Measurements from ENCODE around the gene UVSSA. TPM values are rescaled to one million over a fixed set of nuclear protein-coding genes. Genes with fewer than 3 reads are reported as not detected.
"Not testable (repeated sequence)": the region's sequence is repeated elsewhere in the genome, so short reads cannot be mapped to it uniquely, and the experiment has no call there.

The UVSSA gene
- total RNA-seq, 2 experiments from 2014 or later, result 16.7 to 17.0 TPM

DNA sequence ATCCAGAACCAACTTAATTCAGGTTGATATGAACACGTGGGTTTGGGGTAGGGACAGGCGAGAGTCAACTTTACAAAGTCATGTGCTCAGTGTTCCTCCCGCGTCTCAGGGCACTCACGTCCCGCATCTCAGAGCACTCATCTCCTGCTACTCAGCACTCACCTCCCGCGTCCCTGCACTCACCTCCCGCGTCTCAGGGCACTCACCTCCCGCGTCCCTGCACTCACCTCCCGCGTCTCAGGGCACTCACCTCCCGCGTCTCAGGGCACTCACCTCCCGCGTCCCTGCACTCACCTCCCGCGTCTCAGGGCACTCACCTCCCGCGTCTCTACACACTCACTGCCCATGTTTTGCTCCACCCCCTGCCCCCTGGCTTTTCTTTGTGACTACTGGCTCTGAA, 25.6 kb downstream of the UVSSA start:
- H3K36me3 Mint-ChIP-seq (ENCODE audit: low read depth); H3K9me3 Mint-ChIP-seq (ENCODE audit: insufficient read depth); H3K4me1 Mint-ChIP-seq (ENCODE audit: low read depth); CTCF ChIA-PET; ATAC-seq; H3K27me3 Mint-ChIP-seq (ENCODE audit: low read depth); DNase-seq; H3K27ac Mint-ChIP-seq; H3K4me3 Mint-ChIP-seq; POLR2A ChIA-PET: not testable (repeated sequence)

DNA sequence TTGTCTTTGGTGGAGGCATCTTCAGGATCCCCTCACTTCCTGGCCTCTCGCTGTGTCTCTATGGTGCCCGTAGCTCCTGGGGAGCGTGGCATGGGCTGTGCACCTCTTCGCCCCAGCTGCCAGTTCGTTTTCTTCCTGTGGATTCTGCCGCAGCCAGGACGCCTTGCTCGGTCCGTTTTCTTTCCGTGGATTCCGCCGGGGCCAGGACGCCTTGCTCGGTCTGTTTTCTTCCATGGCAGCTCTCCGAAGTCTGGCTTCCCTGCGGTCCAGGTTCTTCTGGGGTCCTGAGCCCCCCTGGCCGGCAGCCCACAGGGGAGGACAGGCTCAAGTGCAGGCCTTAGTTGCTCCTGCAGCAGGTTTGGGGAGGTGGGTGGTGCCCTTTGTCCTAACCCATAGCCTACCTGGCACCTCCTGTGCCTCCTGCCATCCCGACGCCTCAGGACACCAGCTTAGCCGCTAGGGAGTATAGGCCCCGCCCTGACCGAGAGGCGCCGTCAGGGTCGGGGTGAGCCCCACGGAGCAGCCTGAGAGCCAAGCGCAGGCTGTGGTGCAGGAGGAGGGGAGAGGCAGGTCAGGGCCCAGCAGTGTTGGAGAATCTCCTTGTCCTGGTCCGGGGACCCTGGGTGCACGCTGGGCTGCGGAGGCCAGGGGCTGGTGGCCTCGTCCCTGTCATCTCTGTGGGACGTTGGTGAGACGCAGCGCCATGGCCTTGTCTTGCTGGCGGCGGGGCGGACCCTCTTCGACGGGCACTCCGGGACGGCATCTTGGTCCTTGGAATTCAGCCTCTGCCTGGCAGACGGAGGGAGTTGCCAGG, 27.1 kb downstream of the UVSSA start:
- CTCF ChIA-PET, result no interaction called here
- Mint-ChIP-seq H3K27me3 (ENCODE audit: low read depth) (no peaks in the 10 kb centered on the region), H3K9me3 (ENCODE audit: insufficient read depth) (no peaks in the 10 kb centered on the region), H3K4me3 (no peak overlapping the region), H3K4me1 (ENCODE audit: low read depth) (no peaks in the 10 kb centered on the region), H3K27ac (no peak overlapping the region), H3K36me3 (ENCODE audit: low read depth) (no peaks in the 10 kb centered on the region)
- ATAC-seq, result no peak
- no peak for DNase-seq
- POLR2A ChIA-PET, result no interaction called here

DNA sequence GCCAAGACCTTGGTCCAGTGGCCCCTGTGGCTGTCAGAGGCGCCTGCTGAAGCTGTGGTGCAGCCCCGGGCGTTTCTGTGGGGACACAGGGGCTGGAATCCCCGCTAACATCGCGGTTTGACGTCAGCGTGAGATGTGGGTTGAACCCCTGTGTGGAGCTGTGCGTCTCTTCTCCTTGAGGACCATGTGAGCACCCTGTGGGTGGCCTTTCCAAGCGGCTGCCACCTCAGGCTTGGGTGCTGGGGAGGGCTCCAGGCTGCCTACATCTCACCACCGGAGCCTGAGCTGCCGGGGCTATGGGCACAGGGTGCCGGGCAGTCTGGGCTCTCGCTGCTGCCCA, 27.7 kb downstream of the UVSSA start:
- CTCF ChIA-PET, result no interaction called here

DNA sequence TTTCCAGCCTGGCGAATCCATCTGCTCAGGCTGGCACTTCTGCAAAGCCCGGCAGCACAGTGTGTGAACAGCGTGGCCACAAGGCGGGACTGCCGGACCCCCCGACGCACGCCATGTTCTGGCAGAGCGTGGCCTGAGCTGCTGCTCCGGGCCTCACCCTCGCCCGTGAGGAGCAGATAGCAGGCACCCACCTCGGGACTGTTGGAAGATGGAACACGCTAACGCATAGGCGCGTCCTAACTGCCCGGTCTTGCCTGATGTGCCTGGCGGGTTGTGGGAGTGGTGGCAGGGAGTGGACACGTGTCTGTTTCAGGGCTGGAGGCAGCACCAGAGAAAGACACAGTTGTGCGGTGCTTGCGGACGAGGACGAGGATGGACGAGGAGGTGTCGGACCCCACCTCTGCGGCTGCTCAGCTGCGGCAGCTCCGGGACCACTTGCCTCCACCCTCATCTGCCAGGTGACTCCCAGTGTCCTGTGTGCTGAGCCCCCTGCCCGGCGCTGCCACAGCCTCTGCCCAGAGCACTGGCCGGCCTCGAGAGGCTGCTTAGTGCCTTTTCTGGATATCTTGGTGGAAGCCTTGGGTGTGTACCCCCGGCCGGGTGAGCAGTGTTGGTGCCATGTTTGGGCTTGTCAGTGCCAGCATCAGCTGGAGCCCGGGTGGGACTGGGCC, 28.2 kb downstream of the UVSSA start:
- Mint-ChIP-seq H3K27ac (no peak overlapping the region), H3K4me1 (ENCODE audit: low read depth) (no peaks in the 10 kb centered on the region), H3K4me3 (no peak overlapping the region), H3K9me3 (ENCODE audit: insufficient read depth) (no peaks in the 10 kb centered on the region), H3K36me3 (ENCODE audit: low read depth) (no peaks in the 10 kb centered on the region), H3K27me3 (ENCODE audit: low read depth) (no peaks in the 10 kb centered on the region)
- POLR2A ChIA-PET, result interaction anchor here (0.6 kb wide), 1 partner anchor 18 kb away, joined by 3 read pairs; no protein-coding TSS in a partner anchor
- DNase-seq (no peak), ATAC-seq (no peak)
- CTCF ChIA-PET, result no interaction called here

More for the DNA sequence above, 27.7 kb downstream of the UVSSA start:
- H3K36me3 Mint-ChIP-seq (ENCODE audit: low read depth), result no peaks in the 10 kb centered on the region
- H3K4me1 Mint-ChIP-seq (ENCODE audit: low read depth), result no peaks in the 10 kb centered on the region
- no peak for DNase-seq
- POLR2A ChIA-PET, result no interaction called here
- ATAC-seq, result no peak
- no peak overlapping the region for H3K27ac Mint-ChIP-seq
- no peaks in the 10 kb centered on the region for H3K27me3 Mint-ChIP-seq (ENCODE audit: low read depth)
- no peak overlapping the region for H3K4me3 Mint-ChIP-seq
- H3K9me3 Mint-ChIP-seq (ENCODE audit: insufficient read depth), result no peaks in the 10 kb centered on the region

DNA sequence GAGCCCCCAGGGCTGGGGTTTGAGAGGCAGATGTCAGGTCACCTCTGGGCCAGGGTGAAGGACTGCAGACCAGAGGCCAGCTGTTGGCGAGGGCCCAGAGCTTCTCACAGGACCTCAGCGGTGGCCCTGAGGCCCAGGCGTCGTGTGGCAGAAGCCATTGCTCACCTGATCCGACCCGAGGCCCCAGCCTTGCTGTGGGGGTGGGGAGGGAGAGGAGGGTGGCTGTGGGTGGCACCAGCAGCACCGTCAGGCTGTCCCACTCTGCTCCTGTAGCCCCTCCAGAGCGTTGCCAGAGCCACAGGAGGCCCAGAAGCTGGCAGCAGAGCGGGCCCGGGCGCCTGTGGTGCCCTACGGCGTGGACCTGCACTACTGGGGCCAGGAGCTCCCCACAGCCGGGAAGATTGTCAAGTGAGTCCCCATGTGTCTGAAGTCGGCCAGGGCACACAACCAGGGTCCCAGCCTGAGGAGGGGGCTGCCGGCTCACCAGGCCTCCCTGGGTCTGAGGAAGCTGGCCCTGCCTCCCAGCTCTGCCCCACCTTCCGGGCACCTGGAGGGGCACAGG, 28.8 kb downstream of the UVSSA start:
- ATAC-seq (no peak), DNase-seq (no peak)
- Mint-ChIP-seq H3K36me3 (ENCODE audit: low read depth) (no peaks in the 10 kb centered on the region), H3K4me3 (no peak overlapping the region), H3K27ac (no peak overlapping the region), H3K4me1 (ENCODE audit: low read depth) (no peaks in the 10 kb centered on the region), H3K9me3 (ENCODE audit: insufficient read depth) (no peaks in the 10 kb centered on the region), H3K27me3 (ENCODE audit: low read depth) (no peaks in the 10 kb centered on the region)
- ChIA-PET CTCF (no interaction called here), POLR2A (interaction anchor here (0.6 kb wide), 1 partner anchor 19 kb away, joined by 3 read pairs; no protein-coding TSS in a partner anchor)

DNA sequence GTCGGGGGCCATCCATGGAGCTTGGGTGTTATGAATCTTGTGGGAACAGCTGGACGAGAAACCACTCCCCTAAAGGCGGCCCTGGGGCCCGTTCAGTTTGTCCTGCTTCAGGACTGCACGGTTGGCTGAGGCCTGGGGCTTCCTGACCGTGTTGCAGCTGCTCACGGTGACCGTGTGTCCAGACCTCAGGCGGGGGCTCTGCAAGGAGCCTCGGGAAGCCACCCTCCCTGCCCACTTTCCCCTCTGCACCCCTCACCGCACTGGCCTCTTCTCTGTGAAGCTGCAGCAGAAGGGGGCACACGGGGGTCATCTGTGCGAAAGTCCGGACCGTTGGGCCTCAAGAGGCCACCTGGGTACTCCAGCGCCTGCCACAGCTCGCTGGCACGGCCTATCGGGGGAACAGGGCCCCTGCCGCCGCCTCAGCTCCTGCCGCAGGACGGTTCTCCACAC, 29.4 kb downstream of the UVSSA start:
- no peak overlapping the region for H3K4me3 Mint-ChIP-seq
- ATAC-seq, result no peak
- H3K27me3 Mint-ChIP-seq (ENCODE audit: low read depth), result no peaks in the 10 kb centered on the region
- no peaks in the 10 kb centered on the region for H3K4me1 Mint-ChIP-seq (ENCODE audit: low read depth)
- H3K9me3 Mint-ChIP-seq (ENCODE audit: insufficient read depth), result no peaks in the 10 kb centered on the region
- POLR2A ChIA-PET, result no interaction called here
- H3K27ac Mint-ChIP-seq, result no peak overlapping the region
- CTCF ChIA-PET, result no interaction called here
- DNase-seq, result no peak
- H3K36me3 Mint-ChIP-seq (ENCODE audit: low read depth), result no peaks in the 10 kb centered on the region

DNA sequence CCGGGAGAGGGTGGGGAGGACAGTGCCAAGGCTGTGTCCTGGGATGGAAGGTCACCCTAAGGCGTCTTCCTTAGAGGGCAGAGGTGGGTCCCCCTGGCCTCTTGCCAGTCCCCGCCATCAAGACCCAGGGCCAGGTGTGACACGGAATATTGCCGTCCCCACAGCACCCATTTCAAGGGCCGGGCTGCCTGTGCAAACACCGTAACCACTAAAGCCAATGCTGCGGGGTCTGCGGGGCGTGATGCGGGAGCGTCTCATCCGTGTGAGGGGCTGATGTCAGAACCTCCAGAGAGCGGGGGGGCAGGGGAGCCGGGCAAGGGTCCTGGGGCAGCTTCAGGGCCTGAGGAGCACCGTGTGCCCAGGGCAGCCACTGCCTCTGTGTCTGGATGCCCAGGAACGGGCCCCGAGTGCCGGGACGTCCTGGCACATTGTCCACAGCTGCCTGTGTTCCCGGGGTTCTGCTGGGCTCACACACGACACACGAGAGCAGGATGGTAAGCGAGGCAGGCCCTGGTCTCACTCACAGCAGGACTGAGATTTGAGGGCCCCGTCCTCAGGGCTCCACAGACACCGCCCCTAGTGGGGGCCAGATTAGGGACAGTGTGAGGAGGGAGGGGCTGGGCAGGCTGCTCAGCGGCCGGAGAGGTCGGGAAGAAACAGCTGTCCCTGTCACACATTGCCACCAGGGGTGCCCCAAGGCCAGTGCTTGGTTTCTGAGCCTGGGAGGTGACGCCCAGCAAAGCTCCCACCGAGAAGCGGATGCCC, 30.0 kb downstream of the UVSSA start:
- no peak for ATAC-seq
- no peak overlapping the region for H3K27ac Mint-ChIP-seq
- H3K9me3 Mint-ChIP-seq (ENCODE audit: insufficient read depth), result no peaks in the 10 kb centered on the region
- ChIA-PET POLR2A (no interaction called here), CTCF (interaction anchor here (0.8 kb wide), 1 partner anchor 21 kb away, joined by 3 read pairs; no protein-coding TSS in a partner anchor)
- H3K4me3 Mint-ChIP-seq, result no peak overlapping the region
- H3K4me1 Mint-ChIP-seq (ENCODE audit: low read depth), result no peaks in the 10 kb centered on the region
- DNase-seq, result no peak
- H3K27me3 Mint-ChIP-seq (ENCODE audit: low read depth), result no peaks in the 10 kb centered on the region
- H3K36me3 Mint-ChIP-seq (ENCODE audit: low read depth), result no peaks in the 10 kb centered on the region

DNA sequence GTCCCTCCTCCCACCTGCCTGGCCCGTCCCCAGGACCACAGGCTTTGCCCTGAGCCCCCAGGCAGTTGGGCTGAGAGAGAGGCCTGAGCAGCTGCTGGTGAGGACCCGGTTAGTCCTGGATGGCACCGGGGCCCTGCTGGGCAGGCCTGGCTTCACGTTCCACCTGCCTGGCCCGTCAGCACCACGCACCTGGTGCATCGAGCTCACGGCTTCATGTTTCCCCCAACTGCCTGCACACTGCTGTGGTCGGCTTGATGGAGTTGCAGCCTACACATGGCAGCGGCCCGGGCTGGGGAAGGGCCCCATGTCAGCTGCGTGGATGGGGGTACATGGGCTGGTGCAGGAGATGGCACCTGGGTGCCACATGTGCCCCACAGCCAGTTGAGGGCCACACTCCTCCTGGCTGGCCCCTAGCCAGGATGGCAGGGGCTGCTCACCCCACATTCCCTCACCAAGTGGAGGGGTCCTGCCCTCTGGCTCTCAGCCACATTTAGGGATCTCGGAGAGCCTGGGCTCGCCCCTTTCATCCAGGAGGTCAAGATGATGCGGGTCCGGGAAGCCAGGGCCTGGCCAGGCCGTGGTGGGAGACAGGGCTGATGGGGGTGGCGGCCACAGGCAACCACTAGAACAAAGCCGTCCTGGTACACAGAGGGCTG, 30.7 kb downstream of the UVSSA start:
- H3K4me3 Mint-ChIP-seq, result no peak overlapping the region
- POLR2A ChIA-PET, result no interaction called here
- H3K27me3 Mint-ChIP-seq (ENCODE audit: low read depth), result no peaks in the 10 kb centered on the region
- ATAC-seq (no peak), DNase-seq (no peak)
- H3K36me3 Mint-ChIP-seq (ENCODE audit: low read depth), result no peaks in the 10 kb centered on the region
- CTCF ChIA-PET, result interaction anchor here (0.8 kb wide), 1 partner anchor 21 kb away, joined by 3 read pairs; no protein-coding TSS in a partner anchor
- H3K9me3 Mint-ChIP-seq (ENCODE audit: insufficient read depth), result no peaks in the 10 kb centered on the region
- no peaks in the 10 kb centered on the region for H3K4me1 Mint-ChIP-seq (ENCODE audit: low read depth)
- no peak overlapping the region for H3K27ac Mint-ChIP-seq

DNA sequence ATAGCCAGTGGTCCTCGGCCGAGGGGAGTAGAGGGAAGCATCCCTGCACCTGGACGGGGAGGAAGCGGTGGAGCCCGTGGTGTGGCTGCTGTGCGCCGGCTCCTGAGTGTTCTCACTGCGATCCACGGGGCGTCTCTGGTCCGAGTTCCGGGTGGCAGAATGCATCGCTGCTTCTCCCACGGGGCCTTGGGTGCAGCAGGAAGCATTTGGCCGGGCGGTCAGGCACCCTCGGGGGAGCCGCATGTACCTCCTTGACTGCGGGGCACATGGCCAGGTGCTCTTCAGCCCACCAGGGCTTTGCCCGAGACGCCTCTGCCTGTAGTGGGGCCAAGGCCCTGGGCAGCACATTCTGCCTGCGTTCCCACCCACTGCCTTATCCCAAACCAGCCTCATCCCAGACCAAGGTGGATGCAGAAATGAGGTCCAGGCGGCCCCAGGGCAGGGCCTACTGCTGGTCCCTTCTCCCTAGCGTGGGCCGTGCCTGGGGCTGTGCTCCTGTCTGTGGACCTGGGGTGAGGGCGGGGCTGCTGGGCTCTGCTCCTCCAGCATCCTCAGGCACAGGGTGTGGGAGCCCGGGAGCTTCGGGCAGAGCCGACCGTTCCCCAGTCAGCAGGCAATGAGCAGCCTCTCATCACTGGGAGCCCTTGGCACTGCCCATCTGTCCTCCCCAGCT, 31.7 kb downstream of the UVSSA start:
- H3K4me1 Mint-ChIP-seq (ENCODE audit: low read depth), result no peaks in the 10 kb centered on the region
- no peak overlapping the region for H3K4me3 Mint-ChIP-seq
- H3K36me3 Mint-ChIP-seq (ENCODE audit: low read depth), result no peaks in the 10 kb centered on the region
- H3K27ac Mint-ChIP-seq, result no peak overlapping the region
- ATAC-seq, result no peak
- no peak for DNase-seq
- ChIA-PET POLR2A (no interaction called here), CTCF (no interaction called here)
- no peaks in the 10 kb centered on the region for H3K27me3 Mint-ChIP-seq (ENCODE audit: low read depth)
- no peaks in the 10 kb centered on the region for H3K9me3 Mint-ChIP-seq (ENCODE audit: insufficient read depth)

DNA sequence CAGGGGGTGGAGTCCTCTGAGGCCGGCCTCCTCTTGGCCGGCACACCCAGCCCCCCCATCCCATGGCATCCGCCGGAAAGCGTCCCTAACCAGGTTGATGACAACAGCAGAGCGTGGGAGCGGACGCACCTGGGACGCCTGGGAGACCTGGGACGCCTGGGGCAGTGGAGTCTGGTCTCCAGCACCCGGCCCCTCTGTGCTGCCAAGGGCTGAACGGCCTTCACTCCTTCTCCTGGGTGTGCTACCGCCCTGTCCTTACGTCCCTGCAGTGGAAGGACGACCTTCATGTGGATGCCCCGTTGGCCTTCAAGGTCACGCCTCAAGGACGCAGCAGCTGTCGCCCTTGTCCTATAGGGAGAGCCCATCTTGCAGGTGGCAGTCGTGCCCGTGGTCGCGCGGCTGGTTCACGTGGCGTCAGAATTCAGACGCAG, 32.4 kb downstream of the UVSSA start:
- Mint-ChIP-seq H3K4me3 (no peak overlapping the region), H3K36me3 (ENCODE audit: low read depth) (no peaks in the 10 kb centered on the region), H3K4me1 (ENCODE audit: low read depth) (no peaks in the 10 kb centered on the region), H3K27ac (no peak overlapping the region), H3K9me3 (ENCODE audit: insufficient read depth) (no peaks in the 10 kb centered on the region), H3K27me3 (ENCODE audit: low read depth) (no peaks in the 10 kb centered on the region)
- ChIA-PET POLR2A (no interaction called here), CTCF (no interaction called here)
- no peak for ATAC-seq
- DNase-seq, result no peak

DNA sequence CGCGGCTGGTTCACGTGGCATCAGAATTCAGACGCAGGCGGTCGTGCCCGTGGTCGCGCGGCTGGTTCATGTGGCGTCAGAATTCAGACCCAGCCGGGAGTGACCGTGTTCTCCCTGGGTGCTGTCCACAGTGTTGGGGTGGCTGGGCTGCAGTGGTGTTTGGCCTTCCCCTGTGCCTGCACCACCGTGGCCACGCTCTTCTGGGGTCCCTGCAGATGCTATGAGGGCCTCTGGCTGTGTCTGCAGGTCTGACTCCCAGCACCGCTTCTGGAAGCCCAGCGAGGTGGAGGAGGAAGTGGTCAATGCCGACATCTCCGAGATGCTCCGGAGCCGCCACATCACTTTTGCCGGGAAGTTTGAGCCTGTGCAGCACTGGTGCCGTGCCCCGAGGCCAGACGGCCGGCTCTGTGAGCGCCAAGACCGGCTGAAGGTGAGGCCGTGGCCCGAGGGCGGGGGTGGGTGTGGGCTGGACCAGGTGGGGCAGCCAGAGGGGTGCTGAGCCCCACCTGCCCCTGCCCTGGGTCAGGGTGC, 32.9 kb downstream of the UVSSA start:
- Mint-ChIP-seq H3K9me3 (ENCODE audit: insufficient read depth) (no peaks in the 10 kb centered on the region), H3K4me3 (no peak overlapping the region), H3K4me1 (ENCODE audit: low read depth) (no peaks in the 10 kb centered on the region), H3K27me3 (ENCODE audit: low read depth) (no peaks in the 10 kb centered on the region), H3K36me3 (ENCODE audit: low read depth) (no peaks in the 10 kb centered on the region), H3K27ac (no peak overlapping the region)
- ATAC-seq, result no peak
- ChIA-PET CTCF (no interaction called here), POLR2A (no interaction called here)
- no peak for DNase-seq

All from activated CD8-positive, alpha-beta T cell treated with anti-CD3 and anti-CD28 coated beads, Interleukin-2, amount 10 ng/mL, durations not matched to agents 7 days and 5 days (primary cell).